SU-DHL-6 (cell line): ENCODE data around the gene COL6A1.

Source experiments
- H2AFZ ChIP-seq: fragments of 200-600 bp; sonication (generic); 2 replicates; pipeline ENCODE4 v1.6.1; 2014; ENCODE audit warnings: low read depth, mild to moderate bottlenecking, moderate library complexity, mixed read lengths, antibody characterized with exemption, low read length; ENCODE audit not compliant: severe bottlenecking
- H3F3A ChIP-seq: fragments of 200-600 bp; shearing (Covaris generic); 2 replicates; pipeline ENCODE4 v1.6.0; 2016; ENCODE audit warnings: antibody characterized with exemption, mild to moderate bottlenecking; ENCODE audit not compliant: insufficient read depth
- H3K27ac ChIP-seq: fragments of 200-600 bp; sonication (generic); 2 replicates; pipeline ENCODE4 v1.5.1; 2016; ENCODE audit warnings: low read depth, mild to moderate bottlenecking, low read length, moderate library complexity, mixed read lengths
- H3K27me3 ChIP-seq: fragments of 200-600 bp; sonication (generic), shearing (Covaris generic); 2 replicates; pipeline ENCODE4 v1.6.0; 2014; ENCODE audit warnings: mild to moderate bottlenecking, low read length
- H3K36me3 ChIP-seq: fragments of 200-600 bp; sonication (generic); 2 replicates; pipeline ENCODE4 v1.6.1; 2014; ENCODE audit warnings: mild to moderate bottlenecking, low read length, mixed read lengths
- H3K4me2 ChIP-seq: fragments of 300-600, 200-600 bp; shearing (Covaris generic), sonication (generic); 2 replicates; pipeline ENCODE4 v1.6.0; 2014; ENCODE audit warnings: low read length, low read depth, mild to moderate bottlenecking; ENCODE audit not compliant: poor library complexity, severe bottlenecking
- H3K4me3 ChIP-seq: fragments of 200-600 bp; sonication (generic); 2 replicates; pipeline ENCODE4 v1.5.1; 2014; ENCODE audit warnings: antibody characterized with exemption, low read length, mild to moderate bottlenecking, mixed read lengths; ENCODE audit not compliant: insufficient read depth, poor library complexity, severe bottlenecking
- H3K79me2 ChIP-seq: fragments of 200-600 bp; sonication (generic); 2 replicates; pipeline ENCODE4 v1.6.1; 2014; ENCODE audit warnings: mild to moderate bottlenecking, low read length, moderate library complexity; ENCODE audit not compliant: insufficient read depth
- H3K9ac ChIP-seq: fragments of 200-600 bp; sonication (generic); 2 replicates; pipeline ENCODE4 v1.7.0; 2014; ENCODE audit warnings: mild to moderate bottlenecking, low read length
- H3K9me2 ChIP-seq: fragments of 200-600 bp; sonication (generic); replicated peaks from 2 replicates; pipeline ENCODE4 v1.6.1; 2014; ENCODE audit warnings: low read length; ENCODE audit not compliant: insufficient read depth
- H3K9me3 ChIP-seq: fragments of 200-600 bp; sonication (generic); 2 replicates; pipeline ENCODE4 v1.6.1; 2014; ENCODE audit warnings: low read length, mixed read lengths; ENCODE audit not compliant: insufficient read depth
- H4K20me1 ChIP-seq: fragments of 200-600 bp; sonication (generic); 2 replicates; pipeline ENCODE4 v1.6.1; 2014; ENCODE audit warnings: low read depth, mild to moderate bottlenecking, antibody characterized with exemption, low read length, moderate library complexity, mixed read lengths
- EZH2phosphoT487 ChIP-seq: fragments of 200-600 bp; sonication (generic), shearing (Covaris generic); conservative IDR thresholded peaks from 2 replicates; pipeline ENCODE4 v1.6.1; 2018; ENCODE audit warnings: mild to moderate bottlenecking, antibody characterized with exemption, low read length, moderate library complexity, mixed read lengths
- TF ChIP-seq, protein P1 (sequence below): fragments of 200-600 bp; sonication (generic); IDR thresholded peaks from one replicate; pipeline ENCODE4 v1.5.1; 2017; ENCODE audit warnings: antibody characterized with exemption, mild to moderate bottlenecking, low read length, moderate library complexity; ENCODE audit not compliant: insufficient read depth, poor library complexity, severe bottlenecking

The COL6A1 gene

DNA sequence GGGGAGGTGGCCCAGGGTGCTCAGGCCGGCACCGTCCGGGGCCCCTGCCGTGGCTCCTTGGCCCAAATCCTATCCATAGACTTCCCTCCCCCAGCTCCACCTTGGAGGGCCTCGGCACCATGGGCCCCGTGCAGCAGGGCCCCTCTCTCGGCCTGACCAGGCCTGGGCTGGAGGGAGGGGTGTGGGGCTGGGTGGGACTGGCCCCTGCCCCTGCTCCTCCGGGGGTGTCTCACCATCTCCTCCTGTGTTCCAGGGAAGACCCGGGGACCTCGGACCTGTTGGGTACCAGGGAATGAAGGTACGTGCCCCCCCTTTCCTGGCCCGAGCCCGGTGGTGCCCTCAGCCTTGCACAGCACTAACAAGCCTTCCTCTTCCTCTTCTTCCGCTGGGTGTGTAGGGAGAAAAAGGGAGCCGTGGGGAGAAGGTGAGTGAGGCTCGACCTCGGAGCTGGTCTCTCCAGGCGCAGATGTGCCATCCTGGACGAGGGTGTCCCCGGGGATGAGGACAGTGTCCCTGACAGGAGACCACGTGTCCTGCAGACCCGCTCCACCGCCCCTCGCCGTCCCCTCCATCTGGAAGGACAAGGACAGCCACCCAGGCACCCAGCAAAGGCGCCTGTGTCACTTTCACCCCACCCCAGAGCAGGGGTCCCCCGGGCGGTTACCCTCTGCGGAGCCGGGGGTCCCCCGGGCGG, 7.9 kb downstream of the COL6A1 start:
- Histone ChIP-seq H3K9me2 (no peaks in the 10 kb centered on the region), H2AFZ (no peak overlapping the region), H3K9me3 (no peaks in the 10 kb centered on the region), H3K27me3 (no peaks in the 10 kb centered on the region), H3K9ac (no peak overlapping the region), H3K79me2 (no peaks in the 10 kb centered on the region), H3F3A (no peaks in the 10 kb centered on the region), H3K36me3 (no peaks in the 10 kb centered on the region), H4K20me1 (no peaks in the 10 kb centered on the region), H3K4me3 (no peak overlapping the region), H3K27ac (no peak overlapping the region), H3K4me2 (no peak overlapping the region)
- TF ChIP-seq EZH2phosphoT487: no peak
- TF ChIP-seq, protein P1, sequence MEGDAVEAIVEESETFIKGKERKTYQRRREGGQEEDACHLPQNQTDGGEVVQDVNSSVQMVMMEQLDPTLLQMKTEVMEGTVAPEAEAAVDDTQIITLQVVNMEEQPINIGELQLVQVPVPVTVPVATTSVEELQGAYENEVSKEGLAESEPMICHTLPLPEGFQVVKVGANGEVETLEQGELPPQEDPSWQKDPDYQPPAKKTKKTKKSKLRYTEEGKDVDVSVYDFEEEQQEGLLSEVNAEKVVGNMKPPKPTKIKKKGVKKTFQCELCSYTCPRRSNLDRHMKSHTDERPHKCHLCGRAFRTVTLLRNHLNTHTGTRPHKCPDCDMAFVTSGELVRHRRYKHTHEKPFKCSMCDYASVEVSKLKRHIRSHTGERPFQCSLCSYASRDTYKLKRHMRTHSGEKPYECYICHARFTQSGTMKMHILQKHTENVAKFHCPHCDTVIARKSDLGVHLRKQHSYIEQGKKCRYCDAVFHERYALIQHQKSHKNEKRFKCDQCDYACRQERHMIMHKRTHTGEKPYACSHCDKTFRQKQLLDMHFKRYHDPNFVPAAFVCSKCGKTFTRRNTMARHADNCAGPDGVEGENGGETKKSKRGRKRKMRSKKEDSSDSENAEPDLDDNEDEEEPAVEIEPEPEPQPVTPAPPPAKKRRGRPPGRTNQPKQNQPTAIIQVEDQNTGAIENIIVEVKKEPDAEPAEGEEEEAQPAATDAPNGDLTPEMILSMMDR: no peak

DNA sequence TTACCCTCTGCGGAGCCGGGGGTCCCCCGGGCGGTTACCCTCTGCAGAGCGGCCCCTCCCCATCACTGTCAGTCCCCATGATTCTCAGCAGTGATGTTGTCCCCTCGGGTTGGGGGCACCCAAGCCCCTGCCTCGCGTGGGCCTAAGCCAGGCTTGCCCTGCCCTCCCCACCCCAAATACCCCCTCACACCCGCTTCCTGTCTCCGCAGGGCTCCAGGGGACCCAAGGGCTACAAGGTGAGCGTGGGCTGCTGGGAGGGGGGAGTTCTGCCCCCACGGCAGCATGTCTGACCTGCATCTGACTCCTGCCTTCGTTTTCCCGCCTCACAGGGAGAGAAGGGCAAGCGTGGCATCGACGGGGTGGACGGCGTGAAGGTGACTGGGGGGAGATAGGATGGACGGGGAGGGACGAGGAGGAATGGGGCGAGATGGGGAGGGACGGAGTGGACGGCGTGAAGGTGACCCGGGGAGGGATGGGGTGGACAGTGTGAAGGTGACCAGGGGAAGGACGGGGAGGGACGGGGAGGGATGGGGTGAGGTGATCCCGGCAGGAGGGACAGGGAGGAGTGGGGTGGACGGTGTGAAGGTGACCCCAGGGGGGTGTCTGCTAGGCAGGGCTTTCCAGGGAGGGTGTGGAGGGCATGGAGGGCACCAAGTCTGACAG, 8.6 kb downstream of the COL6A1 start:
- Histone ChIP-seq H3K9me3 (no peaks in the 10 kb centered on the region), H3K36me3 (no peaks in the 10 kb centered on the region), H3F3A (no peaks in the 10 kb centered on the region), H3K79me2 (no peaks in the 10 kb centered on the region), H3K4me2 (no peak overlapping the region), H3K9me2 (no peaks in the 10 kb centered on the region), H3K4me3 (no peak overlapping the region), H3K27ac (no peak overlapping the region), H2AFZ (no peak overlapping the region), H4K20me1 (no peaks in the 10 kb centered on the region), H3K27me3 (no peaks in the 10 kb centered on the region), H3K9ac (no peak overlapping the region)
- TF ChIP-seq, protein P1: no peak
- no peak for TF ChIP-seq EZH2phosphoT487

DNA sequence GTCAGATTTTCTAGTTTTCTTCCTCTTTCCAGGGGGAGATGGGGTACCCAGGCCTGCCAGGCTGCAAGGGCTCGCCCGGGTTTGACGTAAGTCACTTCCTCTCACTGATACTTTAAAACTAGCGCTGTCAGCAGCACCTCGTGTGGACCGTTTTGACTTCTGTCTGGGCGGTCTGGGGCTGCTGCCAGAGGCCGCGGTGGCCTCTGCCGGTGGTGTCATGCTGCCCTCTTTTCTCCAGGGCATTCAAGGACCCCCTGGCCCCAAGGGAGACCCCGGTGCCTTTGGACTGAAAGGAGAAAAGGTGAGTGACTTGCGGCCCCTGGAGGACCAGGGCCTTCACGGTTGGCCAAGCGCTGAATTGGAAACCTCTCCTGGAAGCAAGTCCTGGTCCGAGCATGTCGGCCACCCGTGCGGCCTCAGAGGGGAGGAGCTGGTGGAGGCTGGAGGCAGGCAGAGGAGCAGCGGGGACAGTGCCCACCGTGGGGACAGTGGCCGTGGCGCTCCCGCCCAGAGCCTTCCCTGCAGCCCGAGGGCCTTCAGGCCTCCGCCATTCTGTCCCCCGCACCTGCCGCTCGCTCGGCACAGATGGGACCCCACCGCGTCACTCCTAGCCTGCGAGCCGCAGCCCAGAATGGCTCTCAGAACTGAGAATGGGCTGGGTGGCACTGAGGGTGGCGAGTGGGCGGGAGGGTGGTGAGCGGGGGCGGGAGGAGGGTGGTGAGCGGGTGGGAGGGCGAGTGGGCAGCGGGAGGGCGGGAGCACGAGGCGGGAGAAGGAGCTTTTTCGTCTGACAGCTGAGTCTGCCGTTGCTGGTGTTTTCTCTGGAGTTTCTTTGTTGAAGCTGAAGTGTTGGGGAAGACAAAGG, 9.4 kb downstream of the COL6A1 start:
- no peak overlapping the region for H3K27ac ChIP-seq

More for the DNA sequence above, 9.4 kb downstream of the COL6A1 start:
- Histone ChIP-seq H3K36me3 (no peaks in the 10 kb centered on the region), H3K4me3 (no peak overlapping the region), H4K20me1 (no peaks in the 10 kb centered on the region), H3F3A (no peaks in the 10 kb centered on the region), H3K79me2 (no peaks in the 10 kb centered on the region), H3K4me2 (no peak overlapping the region), H3K9ac (no peak overlapping the region), H3K9me3 (no peaks in the 10 kb centered on the region), H3K27me3 (no peaks in the 10 kb centered on the region), H3K9me2 (no peaks in the 10 kb centered on the region), H2AFZ (no peak overlapping the region)
- TF ChIP-seq EZH2phosphoT487: no peak
- TF ChIP-seq, protein P1: no peak
